Fibroblast of villous mesenchyme (primary cell): ENCODE measurements around the gene MYO15A. TPM values are rescaled to one million over a fixed set of nuclear protein-coding genes. Genes with fewer than 3 reads are reported as not detected.
"Not testable (repeated sequence)": the region's sequence is repeated elsewhere in the genome, so short reads cannot be mapped to it uniquely, and the experiment has no call there.

Experiments used
- DNase-seq: peaks from one replicate; pipeline ENCODE4 v3.0.0-alpha.2; 2010; ENCODE audit warnings: low read depth
- H3K4me3 ChIP-seq: 2 replicates; pipeline ENCODE4 v1.5.1; 2011; ENCODE audit warnings: low read depth, mild to moderate bottlenecking, low read length
- CTCF ChIP-seq: IDR thresholded peaks from 2 replicates; pipeline ENCODE4 v1.5.1; 2012; ENCODE audit warnings: low read depth, mild to moderate bottlenecking, low read length; ENCODE audit not compliant: insufficient read depth
- total RNA-seq: library from RNA; depleted of rRNA; stranded (reverse); fragments of >200 nt; gene quantifications from 2 replicates; pipeline ENCODE4 v1.2.3, GENCODE V29; 2012

MYO15A gene
- total RNA-seq, 1 donor: 0.43 TPM

GRCh38 chr17:18201108-18201507 lies 92.6 kb downstream of the MYO15A start:
- DNase-seq: no peak
- TF ChIP-seq CTCF: no peak
- H3K4me3 ChIP-seq: no peak overlapping the region

GRCh38 chr17:18203308-18203707 lies 94.8 kb downstream of the MYO15A start:
- no peak for TF ChIP-seq CTCF
- DNase-seq: no peak
- no peak overlapping the region for H3K4me3 ChIP-seq

- no peak for TF ChIP-seq CTCF
- DNase-seq: no peak
- no peak overlapping the region for H3K4me3 ChIP-seq
Observed at GRCh38 chr17:18205861-18206260, 97.3 kb downstream of the MYO15A start.

- no peak for TF ChIP-seq CTCF
- no peak overlapping the region for H3K4me3 ChIP-seq
- no peak for DNase-seq
Observed at GRCh38 chr17:18206962-18207361, 98.4 kb downstream of the MYO15A start.

- H3K4me3 ChIP-seq: no peak overlapping the region
- TF ChIP-seq CTCF: no peak
Observed at GRCh38 chr17:18208092-18208491, 99.5 kb downstream of the MYO15A start.

GRCh38 chr17:18213666-18214270 lies 105.2 kb downstream of the MYO15A start:
- no peak overlapping the region for H3K4me3 ChIP-seq
- no peak for TF ChIP-seq CTCF
- DNase-seq: no peak

More at GRCh38 chr17:18208092-18208491, 99.5 kb downstream of the MYO15A start:
- DNase-seq: no peak

- H3K4me3 ChIP-seq, DNase-seq: not testable (repeated sequence)
Observed at GRCh38 chr17:18216906-18217305, 108.3 kb downstream of the MYO15A start.
